ENCODE measurements around the gene GJC3. TPM values are rescaled to one million over a fixed set of nuclear protein-coding genes. Genes with fewer than 3 reads are reported as not detected.
"Not testable (repeated sequence)": the region's sequence is repeated elsewhere in the genome, so short reads cannot be mapped to it uniquely, and the experiment has no call there.

The GJC3 gene
- total RNA-seq, 8 experiments from 2014 or later: 0.18 to 3.7 (median 0.46) TPM; not detected in 2

GRCh38 chr7:99890348-99890747 lies 39.1 kb downstream of the GJC3 start:
- in situ Hi-C loops (cut with MboI; ENCODE audit: low pct_unique_long_range_greater_than_20kb in 2 of 9, low sequenced_read_pairs in 9 of 9, unreplicated experiment in 9 of 9); ATAC-seq (replicated peaks in 6 of 8); H3K27ac ChIP-seq; H3K4me3 ChIP-seq; H3K4me1 ChIP-seq (replicated peaks in 1 of 2): not testable (repeated sequence)
- WGBS, 10 experiments: 69 to 100% (median 100%) methylated on average over 1 to 2 of the region's 2 CpGs; no CpG with 5 or more reads in 1 of the 10 experiments

GRCh38 chr7:99888366-99888765 lies 41.1 kb downstream of the GJC3 start:
- H3K4me3 ChIP-seq; in situ Hi-C loops (cut with MboI; ENCODE audit: low pct_unique_long_range_greater_than_20kb in 2 of 9, low sequenced_read_pairs in 9 of 9, unreplicated experiment in 9 of 9); ATAC-seq (replicated peaks in 6 of 8); H3K27ac ChIP-seq; H3K4me1 ChIP-seq (replicated peaks in 1 of 2): not testable (repeated sequence)
- WGBS, 10 experiments: no CpG with 5 or more reads among the region's 29 CpGs

GRCh38 chr7:99881370-99881769 lies 48.0 kb downstream of the GJC3 start:
- peak in 1 of 8 experiments; percentile 22 for ATAC-seq (replicated peaks in 6 of 8)
- H3K27ac ChIP-seq: no peak overlapping the region

GRCh38 chr7:99876933-99877332 lies 52.5 kb downstream of the GJC3 start, which contains the start of gene OR2AE1:
TSS of gene OR2AE1 (minus strand) at chr7:99877033. CDS start at chr7:99877033, 0 bp downstream.
- WGBS, 10 experiments: 10 to 85% (median 66%) methylated on average over 1 to 3 of the region's 3 CpGs; no CpG with 5 or more reads in 1 of the 10 experiments
- H3K27ac ChIP-seq: no peak within 1 kb of the TSS
- in situ Hi-C loops (cut with MboI; ENCODE audit: low pct_unique_long_range_greater_than_20kb in 2 of 9, low sequenced_read_pairs in 9 of 9, unreplicated experiment in 9 of 9): loop anchor here in 1 of 9 experiments (10.0 kb wide), 1 partner anchor 82 kb away; no protein-coding TSS in a partner anchor
- no peak for ATAC-seq (replicated peaks in 6 of 8)
- no peaks in the 10 kb centered on the region for H3K4me1 ChIP-seq (replicated peaks in 1 of 2)
- no peak within 1 kb of the TSS for H3K4me3 ChIP-seq

More at GRCh38 chr7:99881370-99881769, 48.0 kb downstream of the GJC3 start:
- in situ Hi-C loops (cut with MboI; ENCODE audit: low pct_unique_long_range_greater_than_20kb in 2 of 9, low sequenced_read_pairs in 9 of 9, unreplicated experiment in 9 of 9): no loop called here
- H3K4me3 ChIP-seq: no peak overlapping the region
- WGBS, 10 experiments: 63 to 100% (median 95%) methylated on average over 1 to 4 of the region's 4 CpGs; no CpG with 5 or more reads in 1 of the 10 experiments
- H3K4me1 ChIP-seq (replicated peaks in 1 of 2): no peaks in the 10 kb centered on the region

GRCh38 chr7:99876491-99876890 lies 52.9 kb downstream of the GJC3 start:
- ATAC-seq (replicated peaks in 6 of 8): no peak
- in situ Hi-C loops (cut with MboI; ENCODE audit: low pct_unique_long_range_greater_than_20kb in 2 of 9, low sequenced_read_pairs in 9 of 9, unreplicated experiment in 9 of 9): loop anchor here in 1 of 9 experiments (10.0 kb wide), 1 partner anchor 82 kb away; no protein-coding TSS in a partner anchor
- H3K4me3 ChIP-seq: no peak overlapping the region
- H3K27ac ChIP-seq: no peak overlapping the region
- no peaks in the 10 kb centered on the region for H3K4me1 ChIP-seq (replicated peaks in 1 of 2)
- 68 to 96% (median 86%) methylated on average over 2 to 5 of the region's 5 CpGs; no CpG with 5 or more reads in 3 of the 10 experiments for WGBS, 10 experiments

Other genes with a start within 250 kb of the GJC3 start
- gene CYP3A5, start 249.6 kb downstream of the GJC3 start, total RNA-seq: 10 to 100 TPM in 1 of 8 experiments, 1 to 10 TPM in 7; 2.4 to 20.2 (median 6.4) TPM
- gene CYP3A7, start 194.4 kb downstream of the GJC3 start, total RNA-seq: 1 to 10 TPM in 2 of 8 experiments, under 1 TPM in 4, not detected in 2; 0.36 to 1.1 (median 0.57) TPM
- gene CYP3A4, start 145.4 kb downstream of the GJC3 start, total RNA-seq: under 1 TPM in 5 of 8 experiments, not detected in 3; 0.11 to 0.33 (median 0.18) TPM
- under 1 TPM in 1 of 8 experiments, not detected in 7; 0.16 TPM for gene CYP3A43, start 101.6 kb downstream of the GJC3 start, total RNA-seq
- gene OR2AE1, start 52.6 kb downstream of the GJC3 start, total RNA-seq: under 1 TPM in 5 of 8 experiments, not detected in 3; 0.21 to 0.70 (median 0.62) TPM
- gene TRIM4, start 10.1 kb downstream of the GJC3 start, total RNA-seq: 10 to 100 TPM in 5 of 8 experiments, 1 to 10 TPM in 2, not detected in 1; 8.5 to 37.9 (median 11.9) TPM
- 100 to 1,000 TPM in 1 of 8 experiments, 10 to 100 TPM in 2, 1 to 10 TPM in 1, under 1 TPM in 2, not detected in 2; 0.08 to 229 (median 12.5) TPM for gene AZGP1, start 46.4 kb upstream of the GJC3 start, total RNA-seq
- gene ZKSCAN1, start 86.0 kb upstream of the GJC3 start, total RNA-seq: 10 to 100 TPM; 26.1 to 68.7 (median 48.3) TPM
- gene ZSCAN21, start 120.2 kb upstream of the GJC3 start, total RNA-seq: 10 to 100 TPM in 7 of 8 experiments, 1 to 10 TPM in 1; 5.9 to 19.5 (median 16.1) TPM
- 10 to 100 TPM; 32.4 to 63.8 (median 49.4) TPM for gene ZNF3, start 152.1 kb upstream of the GJC3 start, total RNA-seq
- gene COPS6, start 159.3 kb upstream of the GJC3 start, total RNA-seq: 100 to 1,000 TPM in 2 of 8 experiments, 10 to 100 TPM in 6; 36.8 to 128 (median 72.2) TPM
- 100 to 1,000 TPM in 3 of 8 experiments, 10 to 100 TPM in 5; 15.0 to 262 (median 73.9) TPM for gene MCM7, start 171.8 kb upstream of the GJC3 start, total RNA-seq
- 10 to 100 TPM in 7 of 8 experiments, 1 to 10 TPM in 1; 9.5 to 21.1 (median 16.3) TPM for gene AP4M1, start 172.0 kb upstream of the GJC3 start, total RNA-seq
- 10 to 100 TPM; 18.0 to 49.1 (median 33.5) TPM for gene TAF6, start 189.7 kb upstream of the GJC3 start, total RNA-seq
- gene CNPY4, start 190.0 kb upstream of the GJC3 start, total RNA-seq: 10 to 100 TPM; 11.3 to 46.0 (median 16.2) TPM
- gene MBLAC1, start 197.3 kb upstream of the GJC3 start, total RNA-seq: 1 to 10 TPM; 1.7 to 5.1 (median 4.1) TPM
- 100 to 1,000 TPM in 5 of 8 experiments, 10 to 100 TPM in 3; 74.0 to 145 (median 111) TPM for gene LAMTOR4, start 219.3 kb upstream of the GJC3 start, total RNA-seq
- 10 to 100 TPM in 7 of 8 experiments, 1 to 10 TPM in 1; 9.5 to 24.7 (median 17.9) TPM for gene TRAPPC14, start 229.1 kb upstream of the GJC3 start, total RNA-seq
- 1 to 10 TPM; 1.6 to 5.0 (median 2.7) TPM for gene GAL3ST4, start 239.0 kb upstream of the GJC3 start, total RNA-seq
- gene GPC2, start 247.8 kb upstream of the GJC3 start, total RNA-seq: 100 to 1,000 TPM in 3 of 8 experiments, 10 to 100 TPM in 2, 1 to 10 TPM in 2, under 1 TPM in 1; 0.92 to 103 (median 54.7) TPM
- gene STAG3, start 248.3 kb upstream of the GJC3 start, total RNA-seq: 10 to 100 TPM in 2 of 8 experiments, 1 to 10 TPM in 6; 2.1 to 18.0 (median 7.5) TPM

All from motor neuron (in vitro differentiated cells).